SK-N-SH treated with all-trans-retinoic acid at 6 μM for 48 hours (cell line): ENCODE measurements around the gene NFATC4.

Source experiments
- ATAC-seq: fragments of 200-7000 bp; cut with Tn5 transposase; 3 replicates; pipeline ENCODE4 v1.9.1; 2020; ENCODE audit warnings: mild to moderate bottlenecking, moderate library complexity
- ARNTL ChIP-seq: fragments of 450-650 bp; formaldehyde crosslinking; IDR thresholded peaks from 2 replicates; pipeline ENCODE4 v1.5.0; 2020; ENCODE audit warnings: low read depth, mild to moderate bottlenecking, moderate library complexity, borderline replicate concordance
- BACH2 ChIP-seq: fragments of 250-450 bp; sonication (Bioruptor Pico); IDR thresholded peaks from 2 replicates; pipeline ENCODE4 v1.9.0; 2021; ENCODE audit warnings: mild to moderate bottlenecking, borderline replicate concordance
- CREB5 ChIP-seq: fragments of 250-450 bp; sonication (Bioruptor Pico); IDR thresholded peaks from 2 replicates; pipeline ENCODE4 v1.5.1; 2020; ENCODE audit warnings: low read depth, mild to moderate bottlenecking, moderate library complexity
- CSRNP3 ChIP-seq: fragments of 250-450 bp; sonication (Bioruptor Pico); IDR thresholded peaks from 2 replicates; pipeline ENCODE4 v1.5.1; 2021; ENCODE audit warnings: mild to moderate bottlenecking, moderate library complexity
- GLIS3 ChIP-seq: fragments of 250-450 bp; sonication (Bioruptor Pico); IDR thresholded peaks from 2 replicates; pipeline ENCODE4 v1.5.0; 2020; ENCODE audit warnings: mild to moderate bottlenecking, moderate library complexity
- ISL1 ChIP-seq: fragments of 250-450 bp; sonication (Bioruptor Pico); IDR thresholded peaks from 2 replicates; pipeline ENCODE4 v2.1.2; 2022; ENCODE audit warnings: mild to moderate bottlenecking, moderate library complexity
- OSR1 ChIP-seq: fragments of 250-450 bp; sonication (Bioruptor Pico); IDR thresholded peaks from 2 replicates; pipeline ENCODE4 v1.8.0; 2022; ENCODE audit warnings: moderate library complexity, mild to moderate bottlenecking, inconsistent platforms
- PPARA ChIP-seq: fragments of 250-450 bp; sonication (Bioruptor Pico); IDR thresholded peaks from 2 replicates; pipeline ENCODE4 v1.5.0; 2020; ENCODE audit warnings: mild to moderate bottlenecking, borderline replicate concordance
- RARB ChIP-seq: fragments of 250-450 bp; sonication (Bioruptor Pico); IDR thresholded peaks from 2 replicates; pipeline ENCODE4 v1.8.0; 2021; ENCODE audit warnings: mild to moderate bottlenecking, moderate library complexity
- SNAI2 ChIP-seq: fragments of 250-450 bp; sonication (Bioruptor Pico); IDR thresholded peaks from 2 replicates; pipeline ENCODE4 v1.5.0; 2020; ENCODE audit warnings: mild to moderate bottlenecking, moderate library complexity
- TCF4 ChIP-seq: fragments of 250-450 bp; sonication (Bioruptor Pico); IDR thresholded peaks from 2 replicates; pipeline ENCODE4 v1.8.0; 2021; ENCODE audit warnings: mild to moderate bottlenecking, moderate library complexity, borderline replicate concordance
- TSHZ2 ChIP-seq: fragments of 250-450 bp; sonication (Bioruptor Pico); IDR thresholded peaks from 2 replicates; pipeline ENCODE4 v1.5.0; 2020; ENCODE audit warnings: mild to moderate bottlenecking, moderate library complexity
- ZC3H10 ChIP-seq: fragments of 250-450 bp; sonication (Bioruptor Pico); IDR thresholded peaks from 2 replicates; pipeline ENCODE4 v1.5.1; 2021; ENCODE audit warnings: mild to moderate bottlenecking, moderate library complexity
- ZFP3 ChIP-seq: fragments of 250-450 bp; sonication (Bioruptor Pico); IDR thresholded peaks from 2 replicates; pipeline ENCODE4 v1.5.0; 2020; ENCODE audit warnings: mild to moderate bottlenecking, moderate library complexity
- ZNF565 ChIP-seq: fragments of 450-650 bp; formaldehyde crosslinking; conservative IDR thresholded peaks from 2 replicates; pipeline ENCODE4 v1.5.0; 2020; ENCODE audit warnings: low read depth, mild to moderate bottlenecking, moderate library complexity
- ZNF70 ChIP-seq: fragments of 450-650 bp; formaldehyde crosslinking; IDR thresholded peaks from 2 replicates; pipeline ENCODE4 v1.5.0; 2020; ENCODE audit warnings: mild to moderate bottlenecking, moderate library complexity
- ZNF8 ChIP-seq: fragments of 450-650 bp; formaldehyde crosslinking; IDR thresholded peaks from 2 replicates; pipeline ENCODE4 v1.5.0; 2020; ENCODE audit warnings: mild to moderate bottlenecking, moderate library complexity

Gene NFATC4

GRCh38 chr14:24337824-24338175 is 30.2 kb upstream of the NFATC4 start:
- TF ChIP-seq SNAI2 (CRISPR knock-in tag), result no peak
- TF ChIP-seq ZNF8, result no peak
- no peak for TF ChIP-seq PPARA (CRISPR knock-in tag)
- no peak for TF ChIP-seq GLIS3
- no peak for TF ChIP-seq TCF4
- no peak for TF ChIP-seq ARNTL (CRISPR knock-in tag)
- no peak for TF ChIP-seq OSR1 (CRISPR knock-in tag)
- TF ChIP-seq CSRNP3 (CRISPR knock-in tag), result no peak
- no peak for TF ChIP-seq RARB
- no peak for TF ChIP-seq TSHZ2
- TF ChIP-seq ZNF565 (CRISPR knock-in tag), result no peak
- no peak for TF ChIP-seq ZFP3 (CRISPR knock-in tag)
- TF ChIP-seq ISL1 (CRISPR knock-in tag), result no peak
- TF ChIP-seq ZNF70 (CRISPR knock-in tag), result no peak
- TF ChIP-seq, all 23 proteins: peak for 0
- ATAC-seq, result no peak

GRCh38 chr14:24338843-24339242 is 29.1 kb upstream of the NFATC4 start:
- ATAC-seq, result no peak
- no peak for TF ChIP-seq PPARA (CRISPR knock-in tag)
- no peak for TF ChIP-seq ZNF565 (CRISPR knock-in tag)
- no peak for TF ChIP-seq TCF4
- TF ChIP-seq ZC3H10, result no peak
- TF ChIP-seq CREB5 (CRISPR knock-in tag), result no peak
- no peak for TF ChIP-seq ISL1 (CRISPR knock-in tag)
- TF ChIP-seq TSHZ2, result no peak

- no peak for ATAC-seq
- TF ChIP-seq TSHZ2 (no peak), BACH2 (CRISPR knock-in tag) (no peak), OSR1 (CRISPR knock-in tag) (no peak)
These were observed 28.5 kb upstream of the NFATC4 start, which contains the start of gene RIPK3 for GRCh38 chr14:24339284-24340151. TSS of gene RIPK3 (minus strand) at chr14:24339991. CDS start at chr14:24339826, 165 bp downstream.
